IMR-90 (cell line): ENCODE results near the gene PRF1. TPM values are rescaled to one million over a fixed set of nuclear protein-coding genes. Genes with fewer than 3 reads are reported as not detected.

Experiments used
- ATAC-seq: fragments of 200-7000 bp; cut with Tn5 transposase; 2 replicates; pipeline ENCODE4 v1.9.1; 2020; ENCODE audit warnings: low read depth, mild to moderate bottlenecking, moderate library complexity
- BruUV-seq: library from RNA; stranded (reverse); fragments of 400-500 nt; replicated peaks from 2 replicates; lab custom pipeline; 2021; lab: Mats Ljungman, UMichigan
- CTCF ChIA-PET: fragments of 300-600 bp; formaldehyde crosslinking; extraction: SDS; loops from one replicate; lab custom pipeline; 2021; ENCODE audit warnings: antibody characterized with exemption; lab: Yijun Ruan, JAX
- POLR2A ChIA-PET: fragments of 300-600 bp; sonication (Branson Sonifier 250); formaldehyde crosslinking; loops from one replicate; lab custom pipeline; 2022; ENCODE audit warnings: antibody characterized with exemption; ENCODE audit not compliant: unreplicated experiment; lab: Charles Lee
- DNase-seq: peaks from one replicate; pipeline ENCODE4 v3.0.0; 2013
- H2AFZ ChIP-seq: replicated peaks from 2 replicates; pipeline ENCODE3; 2013; ENCODE audit warnings: low read length, mild to moderate bottlenecking; ENCODE audit not compliant: poor library complexity
- H2AK5ac ChIP-seq: 2 replicates; pipeline ENCODE4 v1.6.1; 2013; ENCODE audit warnings: low read depth, low read length, inconsistent platforms
- H2AK9ac ChIP-seq: replicated peaks from 2 replicates; pipeline ENCODE3; 2013; ENCODE audit warnings: mild to moderate bottlenecking, low read depth, low read length, moderate library complexity; ENCODE audit not compliant: poor library complexity
- H2BK120ac ChIP-seq: 2 replicates; pipeline ENCODE4 v1.6.1; 2013; ENCODE audit warnings: low read depth, low read length, inconsistent platforms
- H2BK15ac ChIP-seq: 3 replicates; pipeline ENCODE4 v1.6.1; 2013; ENCODE audit warnings: low read depth, low read length, inconsistent platforms
- H2BK20ac ChIP-seq: 2 replicates; pipeline ENCODE4 v1.6.1; 2013; ENCODE audit warnings: low read depth, mild to moderate bottlenecking, inconsistent platforms, low read length, moderate library complexity
- H2BK5ac ChIP-seq: 2 replicates; pipeline ENCODE4 v1.6.1; 2013; ENCODE audit warnings: mild to moderate bottlenecking, low read depth, low read length, inconsistent platforms; ENCODE audit not compliant: poor library complexity, severe bottlenecking
- H3K14ac ChIP-seq: replicated peaks from 2 replicates; pipeline ENCODE4 v1.6.1; 2013; ENCODE audit warnings: low read depth, low read length, inconsistent platforms
- H3K18ac ChIP-seq: 2 replicates; pipeline ENCODE4 v1.6.1; 2013; ENCODE audit warnings: low read depth, low read length, control low read depth
- H3K23ac ChIP-seq: 2 replicates; pipeline ENCODE4 v1.6.1; 2013; ENCODE audit warnings: low read depth, low read length, inconsistent platforms
- H3K27ac ChIP-seq: 2 replicates; pipeline ENCODE4 v1.5.1; 2013; ENCODE audit warnings: mild to moderate bottlenecking, control low read depth, low read length; ENCODE audit not compliant: insufficient read depth
- H3K27me3 ChIP-seq: 2 replicates; pipeline ENCODE4 v1.6.1; 2013; ENCODE audit warnings: low read length; ENCODE audit not compliant: control insufficient read depth, insufficient read depth
- H3K36me3 ChIP-seq: 2 replicates; pipeline ENCODE4 v1.6.1; 2013; ENCODE audit warnings: low read length, mixed read lengths; ENCODE audit not compliant: control insufficient read depth, insufficient read depth
- H3K4ac ChIP-seq: 2 replicates; pipeline ENCODE4 v1.6.1; 2013; ENCODE audit warnings: low read depth, low read length, inconsistent platforms
- H3K4me1 ChIP-seq: 2 replicates; pipeline ENCODE4 v1.6.1; 2013; ENCODE audit warnings: low read length, mixed read lengths; ENCODE audit not compliant: control insufficient read depth, insufficient read depth
- H3K4me2 ChIP-seq: 2 replicates; pipeline ENCODE4 v1.6.1; 2013; ENCODE audit warnings: low read depth, mild to moderate bottlenecking, control low read depth, low read length, moderate library complexity
- H3K4me3 ChIP-seq: 2 replicates; pipeline ENCODE4 v1.5.1; 2013; ENCODE audit warnings: low read depth, mild to moderate bottlenecking, control low read depth, low read length, moderate library complexity; ENCODE audit not compliant: insufficient read depth
- H3K56ac ChIP-seq: 2 replicates; pipeline ENCODE4 v1.6.1; 2013; ENCODE audit warnings: low read length, inconsistent platforms; ENCODE audit not compliant: insufficient read depth; ENCODE audit errors: extremely low read depth
- H3K79me1 ChIP-seq, 2 experiments: 2 replicates each; pipeline ENCODE4 v1.6.1; 2013; ENCODE audit warnings: low read length in 2 of 2, inconsistent platforms in 1 of 2, low read depth in 1 of 2
- H3K9ac ChIP-seq: 2 replicates; pipeline ENCODE4 v1.6.1; 2013; ENCODE audit warnings: low read depth, low read length, control low read depth
- H3K9me1 ChIP-seq: 2 replicates; pipeline ENCODE4 v1.6.1; 2013; ENCODE audit warnings: low read length, inconsistent platforms; ENCODE audit not compliant: insufficient read depth
- H3K9me3 ChIP-seq: 2 replicates; pipeline ENCODE4 v1.6.1; 2013; ENCODE audit warnings: low read length; ENCODE audit not compliant: control insufficient read depth, insufficient read depth
- H4K20me1 ChIP-seq: 2 replicates; pipeline ENCODE4 v1.6.1; 2013; ENCODE audit warnings: low read length, inconsistent platforms; ENCODE audit not compliant: insufficient read depth
- H4K5ac ChIP-seq: 2 replicates; pipeline ENCODE4 v1.6.1; 2013; ENCODE audit warnings: mild to moderate bottlenecking, low read depth, low read length, control low read depth
- H4K8ac ChIP-seq, 2 experiments: 2 replicates each; pipeline ENCODE4 v1.6.1; 2013; ENCODE audit warnings: low read depth in 2 of 2, low read length in 2 of 2, control low read depth in 1 of 2, inconsistent platforms in 1 of 2
- H4K91ac ChIP-seq: 2 replicates; pipeline ENCODE4 v1.6.1; 2013; ENCODE audit warnings: low read depth, low read length, inconsistent platforms; ENCODE audit not compliant: insufficient read depth
- BHLHE40 ChIP-seq: fragments of 150-350 bp; IDR thresholded peaks from 2 replicates; pipeline ENCODE4 v1.6.1; 2016; ENCODE audit warnings: mild to moderate bottlenecking, low read depth, low read length
- CEBPB ChIP-seq: IDR thresholded peaks from 2 replicates; pipeline ENCODE4 v1.6.1; 2012; ENCODE audit warnings: low read depth, low read length, improper control_type of control experiment
- CHD1 ChIP-seq: IDR thresholded peaks from 2 replicates; pipeline ENCODE4 v1.6.1; 2012; ENCODE audit warnings: low read depth, low read length, improper control_type of control experiment
- CTCF ChIP-seq: conservative IDR thresholded peaks from 2 replicates; pipeline ENCODE4 v1.5.1; 2012; ENCODE audit warnings: mild to moderate bottlenecking, low read depth, low read length, improper control_type of control experiment
- MAFK ChIP-seq: IDR thresholded peaks from 2 replicates; pipeline ENCODE4 v1.6.1; 2012; ENCODE audit warnings: low read depth, low read length, improper control_type of control experiment
- NFE2L2 ChIP-seq: fragments of 150-350 bp; IDR thresholded peaks from 2 replicates; pipeline ENCODE4 v1.6.1; 2016; ENCODE audit warnings: low read depth, mild to moderate bottlenecking, low read length
- POLR2A ChIP-seq: IDR thresholded peaks from 2 replicates; pipeline ENCODE4 v1.6.1; 2012; ENCODE audit warnings: mild to moderate bottlenecking, low read depth, low read length
- RAD21 ChIP-seq: IDR thresholded peaks from 2 replicates; pipeline ENCODE4 v1.6.1; 2012; ENCODE audit warnings: low read length, improper control_type of control experiment
- RCOR1 ChIP-seq: IDR thresholded peaks from 2 replicates; pipeline ENCODE4 v1.6.1; 2012; ENCODE audit warnings: mild to moderate bottlenecking, low read length, improper control_type of control experiment; ENCODE audit not compliant: insufficient replicate concordance
- WGBS, 2 experiments: methylation state at CpG; one replicate each; pipeline versions ENCODE4 v1.1.5 to v1.1.7; 2013; ENCODE audit warnings: missing lambda C conversion rate in 2 of 2; ENCODE audit not compliant: insufficient read length in 1 of 2; ENCODE audit errors: extremely low coverage in 2 of 2; 5-methylcytosine and 5-hydroxymethylcytosine counted together
- dilution Hi-C: fragments of 300-500 bp; cut with HindIII; formaldehyde crosslinking; loops from one replicate; pipeline ENCODE4 v1.14.3; 2018; ENCODE audit warnings: low sequenced_read_pairs; ENCODE audit not compliant: unreplicated experiment
- in situ Hi-C: fragments of 300-500 bp; cut with MboI; formaldehyde crosslinking; loops from 3 replicates; pipeline ENCODE4 v1.14.3; 2019; ENCODE audit warnings: low sequenced_read_pairs, inconsistent platforms, mixed read lengths
- intact Hi-C: fragments of 100-400 bp; cut with micrococcal nuclease; formaldehyde crosslinking; loops from 2 replicates; pipeline ENCODE4 v1.10.0; 2022
- polyA plus RNA-seq, 3 experiments: library from polyadenylated mRNA; depleted of rRNA; stranded (reverse); fragments of >200 nt; gene quantifications; 2 replicates each; pipeline ENCODE4 v1.2.3, GENCODE V29; 2012; ENCODE audit warnings: low replicate concordance in 1 of 3
- total RNA-seq: library from RNA; depleted of rRNA; stranded (reverse); fragments of >200 nt; gene quantifications from 2 replicates; pipeline ENCODE4 v1.2.3, GENCODE V29; 2012
- TF ChIP-seq, protein P1 (sequence below): fragments of 150-350 bp; IDR thresholded peaks from 2 replicates; pipeline ENCODE4 v1.6.1; 2016; ENCODE audit warnings: low read depth, mild to moderate bottlenecking, low read length, moderate library complexity, borderline replicate concordance
- TF ChIP-seq, protein P2 (sequence below): fragments of 150-350 bp; IDR thresholded peaks from 2 replicates; pipeline ENCODE4 v1.6.1; 2017; ENCODE audit warnings: mild to moderate bottlenecking, antibody characterized with exemption, low read length, low read depth

Gene PRF1
- total and polyA plus RNA-seq, 2 of the 4 experiments (the other 2 are of a cell fraction): not detected

GRCh38 chr10:70603449-70603801 is 884 bp upstream of the PRF1 start:
- 80% methylated on average over 2 of the region's 7 CpGs; no CpG with 5 or more reads in 1 of the 2 experiments for WGBS, 2 experiments
- TF ChIP-seq, protein P1, sequence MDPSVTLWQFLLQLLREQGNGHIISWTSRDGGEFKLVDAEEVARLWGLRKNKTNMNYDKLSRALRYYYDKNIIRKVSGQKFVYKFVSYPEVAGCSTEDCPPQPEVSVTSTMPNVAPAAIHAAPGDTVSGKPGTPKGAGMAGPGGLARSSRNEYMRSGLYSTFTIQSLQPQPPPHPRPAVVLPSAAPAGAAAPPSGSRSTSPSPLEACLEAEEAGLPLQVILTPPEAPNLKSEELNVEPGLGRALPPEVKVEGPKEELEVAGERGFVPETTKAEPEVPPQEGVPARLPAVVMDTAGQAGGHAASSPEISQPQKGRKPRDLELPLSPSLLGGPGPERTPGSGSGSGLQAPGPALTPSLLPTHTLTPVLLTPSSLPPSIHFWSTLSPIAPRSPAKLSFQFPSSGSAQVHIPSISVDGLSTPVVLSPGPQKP: no peak
- TF ChIP-seq CHD1 (no peak), RCOR1 (no peak), CEBPB (no peak), CTCF (no peak), RAD21 (no peak), MAFK (no peak), BHLHE40 (no peak), NFE2L2 (no peak), POLR2A (no peak)
- TF ChIP-seq, protein P2, sequence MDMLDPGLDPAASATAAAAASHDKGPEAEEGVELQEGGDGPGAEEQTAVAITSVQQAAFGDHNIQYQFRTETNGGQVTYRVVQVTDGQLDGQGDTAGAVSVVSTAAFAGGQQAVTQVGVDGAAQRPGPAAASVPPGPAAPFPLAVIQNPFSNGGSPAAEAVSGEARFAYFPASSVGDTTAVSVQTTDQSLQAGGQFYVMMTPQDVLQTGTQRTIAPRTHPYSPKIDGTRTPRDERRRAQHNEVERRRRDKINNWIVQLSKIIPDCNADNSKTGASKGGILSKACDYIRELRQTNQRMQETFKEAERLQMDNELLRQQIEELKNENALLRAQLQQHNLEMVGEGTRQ: no peak
- Histone ChIP-seq H2BK20ac (no peak overlapping the region), H3K27ac (no peak overlapping the region), H3K56ac (no peak overlapping the region), H3K14ac (no peak overlapping the region), H2AK9ac (no peak overlapping the region), H3K4me2 (no peak overlapping the region), H2AK5ac (no peak overlapping the region), H4K8ac (no peak overlapping the region), H3K4me1 (no peaks in the 10 kb centered on the region), H3K27me3 (peaks cover 18% of the 10 kb centered on the region), H2BK5ac (no peak overlapping the region), H4K5ac (no peak overlapping the region), H2AFZ (no peak overlapping the region), H4K20me1 (no peaks in the 10 kb centered on the region), H3K4me3 (no peak overlapping the region), H3K9me3 (peaks cover 1% of the 10 kb centered on the region; the same call in 1 of the 2 replicates), H3K36me3 (no peaks in the 10 kb centered on the region), H3K9me1 (no peaks in the 10 kb centered on the region), H3K9ac (no peak overlapping the region), H4K91ac (no peak overlapping the region), H2BK120ac (no peak overlapping the region), H3K79me1 (no peaks in the 10 kb centered on the region), H3K18ac (no peak overlapping the region), H3K4ac (no peak overlapping the region), H2BK15ac (no peak overlapping the region), H3K23ac (no peak overlapping the region)
- DNase-seq (no peak), ATAC-seq (no peak)
- intact Hi-C loops: no loop called here
- ChIA-PET POLR2A (no interaction called here), CTCF (no interaction called here)
- BruUV-seq: no TSS peak
- in situ Hi-C loops: no loop called here
- dilution Hi-C loops: no loop called here
